Hematopoietic multipotent progenitor cell treated with erythropoietin and hydrocortisone succinate and interleukin-3 and kit ligand, for 8 days (in vitro differentiated cells): ENCODE measurements around the gene INTS1.

ENCODE experiments used
- DNase-seq: peaks from one replicate; pipeline ENCODE4 v3.0.0-alpha.2; 2015

The INTS1 gene

DNA sequence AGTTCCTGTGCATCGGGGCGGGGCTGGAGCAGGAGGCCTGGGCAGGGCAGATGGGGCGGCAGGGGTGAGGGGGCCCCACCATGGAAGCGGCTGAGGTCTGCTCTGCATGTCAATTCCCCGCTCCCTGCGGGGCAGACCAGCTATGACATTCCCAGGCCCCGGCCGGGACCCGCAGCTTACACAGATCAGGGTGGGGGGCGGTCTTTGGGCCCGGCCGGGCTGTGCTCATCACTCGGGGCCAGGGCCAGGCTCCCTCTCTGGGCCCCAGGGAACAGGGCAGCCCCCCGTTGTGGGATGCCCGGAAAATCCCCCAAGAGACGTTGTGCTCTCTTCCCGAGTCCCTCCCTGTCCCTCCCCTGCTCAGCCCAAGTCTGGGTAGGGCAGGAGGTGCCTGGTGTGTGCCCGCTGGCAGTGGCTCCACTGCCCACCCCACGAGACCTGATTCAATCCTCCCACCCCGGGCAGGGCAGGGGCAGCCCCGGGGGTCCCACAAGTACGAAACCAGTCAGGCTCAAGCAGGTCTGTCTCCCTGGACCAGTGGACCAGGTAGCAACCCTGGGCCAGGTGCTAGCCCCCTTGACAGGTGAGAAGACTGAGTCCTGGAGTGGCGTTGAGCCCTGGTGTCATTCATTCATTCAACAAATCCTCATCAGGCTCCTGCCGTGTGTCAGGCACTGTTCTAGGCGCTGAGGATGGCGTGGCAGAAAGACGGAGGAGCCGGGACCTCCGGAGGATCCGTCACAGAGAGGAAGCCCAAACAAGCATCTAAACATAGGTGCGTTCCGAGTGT is 73.9 kb downstream of the INTS1 start:
- DNase-seq: no peak

DNA sequence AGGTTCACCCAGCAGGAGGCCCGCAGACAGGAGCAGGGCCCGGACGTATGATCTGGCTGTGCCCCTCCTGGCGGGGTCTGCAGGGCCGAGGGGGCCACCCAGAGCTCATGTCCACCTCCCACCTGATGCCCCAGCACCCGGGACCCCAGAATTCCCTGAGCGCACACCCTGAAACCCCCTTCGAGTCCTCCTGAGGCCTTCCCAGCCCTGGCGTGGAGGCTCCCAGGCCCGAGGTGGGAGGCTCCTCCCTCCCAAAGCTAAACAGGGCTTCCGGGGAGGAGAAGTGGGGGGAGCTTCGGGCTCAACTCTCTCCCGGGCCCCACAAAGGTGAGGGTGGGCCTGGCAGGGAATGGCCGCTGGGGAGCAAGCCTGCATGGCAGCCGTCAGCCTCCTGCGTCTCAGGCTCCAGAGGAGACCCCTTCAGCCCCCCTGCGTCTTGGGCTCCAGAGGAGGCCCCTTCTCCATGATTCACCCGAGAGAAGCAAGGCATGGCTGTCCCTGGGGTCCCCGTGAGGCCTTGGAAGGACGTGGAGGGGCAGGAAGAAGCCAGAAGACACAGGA is 75.2 kb downstream of the INTS1 start:
- no peak for DNase-seq

DNA sequence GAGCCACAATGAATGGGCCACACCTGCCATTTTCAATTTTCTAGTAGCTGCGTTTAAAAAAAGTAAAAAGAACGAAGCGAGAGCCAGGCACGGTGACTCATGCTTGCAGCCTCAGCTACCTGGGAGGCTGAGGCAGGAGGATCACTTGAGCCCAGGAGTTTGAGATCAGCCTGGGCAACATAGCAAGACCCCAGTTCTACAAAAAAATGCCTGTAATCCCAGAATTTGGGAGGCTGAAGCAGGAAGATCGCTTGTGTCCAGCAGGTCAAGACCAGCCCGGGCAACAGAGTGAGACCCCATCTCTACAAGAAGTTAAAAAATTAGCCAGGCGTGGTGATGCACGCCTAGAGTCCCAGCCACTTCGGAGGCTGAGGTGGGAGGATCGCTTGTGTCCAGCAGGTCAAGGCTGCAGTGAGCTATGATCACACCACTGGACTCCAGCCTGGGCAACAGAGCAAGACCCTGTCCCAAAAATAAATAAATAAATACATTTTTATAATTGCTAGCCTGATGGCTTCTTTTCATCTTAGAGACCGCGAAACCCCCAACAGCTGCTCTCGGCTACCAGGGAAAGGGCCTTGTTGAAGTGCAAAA is 77.0 kb downstream of the INTS1 start:
- no peak for DNase-seq

GRCh38 chr7:1426474-1426873 is 77.7 kb downstream of the INTS1 start:
- no peak for DNase-seq

DNA sequence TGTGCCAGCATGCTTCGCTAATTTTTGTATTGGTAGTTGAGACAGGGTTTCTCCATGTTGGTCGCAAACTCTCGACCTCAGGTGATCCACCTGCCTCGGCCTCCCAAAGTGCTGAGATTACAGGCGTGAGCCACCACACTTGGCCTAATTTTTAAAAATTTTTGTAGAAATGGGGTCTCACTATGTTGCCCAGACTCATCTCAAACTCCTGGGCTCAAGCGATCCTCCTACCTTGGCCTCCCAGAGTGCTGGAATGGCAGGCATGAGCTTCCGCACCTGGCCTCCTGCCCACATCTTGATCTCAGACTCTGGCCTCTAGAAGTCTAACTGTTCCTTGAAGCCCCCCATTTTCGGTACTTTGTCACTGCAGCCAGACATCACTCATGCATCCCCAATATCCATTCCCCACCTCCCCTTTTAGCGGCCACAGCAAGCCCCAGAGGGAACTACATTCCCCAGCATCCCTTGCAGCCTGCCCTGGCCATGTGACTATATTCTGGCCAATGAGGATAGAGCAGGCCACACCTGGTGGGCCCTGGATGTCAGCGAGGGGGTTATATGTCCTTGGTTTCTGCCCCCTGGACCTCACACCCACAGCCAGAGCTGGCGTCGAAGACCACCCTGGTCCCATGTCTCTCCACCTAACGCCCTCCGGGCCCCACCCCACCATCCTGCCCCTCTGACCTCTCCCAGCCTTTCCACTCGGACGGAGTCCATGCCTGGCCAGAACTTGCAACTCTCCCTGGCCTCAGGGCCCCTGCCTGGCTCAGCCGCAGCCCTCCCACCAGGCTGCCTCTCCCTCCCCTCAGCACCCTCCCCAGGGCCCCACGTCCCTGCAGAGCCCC is 78.7 kb downstream of the INTS1 start:
- no peak for DNase-seq

DNA sequence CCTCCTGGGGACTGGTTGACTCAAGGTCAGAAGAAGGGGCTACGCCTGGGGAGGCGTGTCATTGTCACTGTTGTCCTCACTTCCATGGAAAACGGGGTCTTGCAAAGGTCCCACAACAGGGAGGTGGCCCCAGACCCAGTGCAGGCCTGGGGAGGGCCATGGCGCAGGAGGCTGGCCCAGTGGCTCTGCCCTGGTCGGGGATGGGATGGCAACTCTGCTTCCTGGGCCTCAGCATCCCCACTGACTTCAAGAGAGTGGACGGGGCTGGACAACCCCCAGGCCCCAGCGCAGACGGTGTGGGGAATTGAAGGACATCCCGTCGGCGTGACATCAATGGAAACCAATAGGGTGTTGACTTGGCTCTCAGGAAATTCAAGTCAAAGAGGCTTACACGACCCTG is 80.1 kb downstream of the INTS1 start:
- no peak for DNase-seq

- peak; percentile 27 for DNase-seq
These were observed 80.9 kb downstream of the INTS1 start for GRCh38 chr7:1423264-1423811.

- no peak for DNase-seq
These were observed 81.5 kb downstream of the INTS1 start for GRCh38 chr7:1422512-1423263.

GRCh38 chr7:1421946-1422345 is 82.2 kb downstream of the INTS1 start:
- DNase-seq: no peak

DNA sequence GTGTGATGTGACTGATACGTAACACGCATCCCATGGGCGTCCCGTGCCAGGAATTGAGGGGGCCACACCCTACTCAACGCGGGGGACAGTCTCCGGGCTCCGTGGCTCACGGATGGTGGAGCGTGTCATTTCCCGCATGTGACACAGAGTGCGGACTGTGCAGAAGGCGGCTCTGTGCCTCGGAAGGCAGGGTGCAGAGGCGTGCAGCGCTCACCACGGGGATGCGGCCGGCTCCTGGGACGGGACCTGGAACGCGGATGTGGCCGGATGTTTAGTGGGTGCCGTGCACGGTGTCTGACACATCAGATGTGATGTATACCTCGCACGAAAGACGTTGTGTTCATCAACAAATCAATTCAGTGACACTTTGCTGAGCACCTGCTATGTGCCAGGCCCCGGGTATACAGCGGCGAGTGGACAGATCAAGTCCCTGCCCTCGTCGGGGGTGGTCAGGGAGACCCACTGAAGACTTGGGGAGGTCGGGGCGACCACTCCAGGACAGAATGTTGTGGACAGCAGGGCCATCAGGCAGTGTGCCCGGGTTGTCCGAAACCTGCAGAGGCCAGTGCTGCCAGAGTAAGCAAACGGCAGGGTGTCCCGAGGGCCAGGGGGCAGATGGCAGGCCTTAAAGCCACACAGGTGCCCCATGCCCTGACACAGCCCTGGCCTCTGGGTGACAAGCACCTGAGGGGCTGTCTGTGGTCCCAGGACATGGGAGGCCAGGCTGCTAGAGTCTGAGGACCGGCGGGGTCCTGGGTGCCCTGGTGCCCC is 83.0 kb downstream of the INTS1 start:
- no peak for DNase-seq
